Activated T-cell treated with anti-CD3 and anti-CD28 coated beads, Interleukin-2, amount 50 U/mL, for 48 hours (primary cell): ENCODE measurements around the gene SCML1.
"Not testable (repeated sequence)": the region's sequence is repeated elsewhere in the genome, so short reads cannot be mapped to it uniquely, and the experiment has no call there.

Source experiments
- DNase-seq, 2 experiments: peaks; one replicate each; pipeline ENCODE4 v3.0.0-alpha.2; 2020

SCML1 gene

GRCh38 chrX:17740137-17741122 lies 3.1 kb downstream of the SCML1 start:
- DNase-seq: no peak

DNA sequence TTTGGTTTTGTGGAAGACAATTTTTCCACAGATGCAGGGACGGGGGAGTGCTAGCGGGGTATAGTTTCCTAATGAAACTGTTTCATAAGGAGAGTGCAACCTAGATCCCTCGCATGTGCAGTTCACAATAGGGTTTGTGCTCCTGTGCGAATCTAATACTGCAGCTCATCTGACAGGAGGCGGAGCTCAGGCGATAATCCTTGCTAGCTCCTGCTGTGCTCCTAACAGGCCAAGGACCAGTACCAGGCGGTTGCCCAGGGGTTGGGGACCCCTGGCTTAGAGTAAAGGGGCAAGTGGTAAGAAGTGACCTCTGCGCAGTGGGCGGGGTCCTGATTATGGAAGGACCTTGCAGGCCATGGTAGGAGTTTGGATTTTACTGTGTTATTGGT lies 3.8 kb downstream of the SCML1 start:
- DNase-seq: no peak

- DNase-seq: no peak
These were observed 6.6 kb downstream of the SCML1 start for GRCh38 chrX:17743913-17744312.

GRCh38 chrX:17744896-17745523 lies 7.7 kb downstream of the SCML1 start:
- no peak for DNase-seq

- no peak for DNase-seq
These were observed 10.4 kb downstream of the SCML1 start for GRCh38 chrX:17747692-17748091.

DNA sequence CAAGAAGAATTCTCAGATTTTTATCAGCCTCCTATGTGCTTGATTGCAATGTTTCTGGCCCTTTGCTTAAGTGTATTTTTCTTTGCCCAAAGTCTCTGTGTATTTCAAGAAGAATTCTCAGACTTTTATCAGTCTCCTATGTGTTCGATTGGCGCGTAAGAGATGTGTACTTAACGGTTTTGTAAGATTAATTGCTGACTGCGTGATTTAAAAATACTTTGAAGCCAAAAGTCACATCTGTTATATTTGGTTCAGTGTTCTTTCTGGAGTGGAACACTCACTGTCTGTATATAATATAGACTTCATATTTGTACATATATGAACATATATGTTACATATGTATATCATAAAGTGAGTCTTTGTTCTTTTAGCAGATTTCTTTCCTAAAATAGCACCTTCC lies 11.4 kb downstream of the SCML1 start:
- DNase-seq: no peak

- DNase-seq: no peak
These were observed 13.1 kb downstream of the SCML1 start for GRCh38 chrX:17750436-17750835.

GRCh38 chrX:17758382-17758781 lies 21.1 kb downstream of the SCML1 start:
- DNase-seq: no peak

- DNase-seq: no peak
These were observed 22.7 kb downstream of the SCML1 start for GRCh38 chrX:17759990-17760389.

- DNase-seq: no peak
These were observed 30.4 kb downstream of the SCML1 start for GRCh38 chrX:17767734-17768133.

DNA sequence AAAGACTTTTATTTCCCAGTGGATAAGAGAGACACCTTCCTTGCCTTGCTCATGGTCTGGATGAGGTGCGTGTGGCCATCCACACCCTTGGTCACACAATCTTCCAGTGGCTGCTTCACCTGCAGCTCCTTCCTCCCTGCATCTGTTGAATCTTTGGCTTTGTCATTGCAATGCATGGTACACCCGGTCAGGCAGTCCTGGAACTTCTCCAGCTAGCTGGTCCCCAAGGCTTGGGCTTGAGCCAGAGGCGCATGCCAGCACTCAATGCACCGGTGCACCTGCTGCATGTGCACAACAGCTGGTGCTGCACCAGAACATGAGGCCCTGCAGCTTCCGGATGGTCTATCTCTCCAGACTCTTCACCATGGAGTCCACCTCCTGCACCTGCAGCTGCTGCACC lies 31.7 kb downstream of the SCML1 start:
- DNase-seq: no peak

DNA sequence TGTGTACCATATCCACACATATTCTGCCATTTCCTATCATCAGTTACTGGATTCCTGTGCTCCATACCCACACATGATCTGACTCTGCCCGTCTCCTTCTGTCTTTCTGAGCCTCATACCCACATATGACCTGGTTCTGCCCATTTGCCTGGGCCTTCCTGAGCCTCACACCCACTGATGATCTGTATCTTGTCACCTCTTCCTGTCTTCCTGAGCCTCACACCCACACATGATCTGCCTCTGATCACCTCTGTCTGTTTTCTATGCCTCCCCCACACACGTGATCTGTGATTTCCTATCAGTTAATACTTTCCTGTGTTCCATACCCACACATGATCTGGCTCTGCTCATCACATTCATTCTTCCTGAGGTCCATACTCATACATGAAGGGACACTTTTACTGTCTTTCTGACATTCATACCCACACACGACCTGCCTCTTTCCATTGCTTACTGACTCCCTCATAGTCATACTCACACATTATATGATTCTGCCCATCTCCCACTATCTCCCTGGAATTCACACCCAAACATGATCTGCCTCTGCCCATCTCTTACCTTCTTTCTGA lies 32.5 kb downstream of the SCML1 start:
- peak in 1 of 2 experiments; percentile 25 for DNase-seq

GRCh38 chrX:17773221-17773876 lies 36.1 kb downstream of the SCML1 start:
- no peak for DNase-seq

DNA sequence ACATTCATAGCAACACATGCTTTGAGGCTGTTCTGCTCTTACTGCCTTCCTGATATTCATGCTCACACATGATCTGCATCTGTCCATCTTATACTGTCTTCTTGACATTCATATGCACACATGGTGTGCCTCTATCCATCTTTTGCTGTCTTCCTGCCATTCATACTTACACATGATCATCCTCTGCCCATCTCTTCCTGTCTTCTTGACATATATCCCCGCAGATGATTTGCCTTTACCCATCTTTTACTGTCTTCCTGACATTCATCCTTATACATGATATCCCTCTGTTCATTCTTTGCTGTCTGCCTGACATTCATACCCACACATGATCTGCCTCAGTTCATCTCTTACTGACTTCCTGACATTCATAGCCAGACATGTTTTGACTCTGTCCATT lies 36.8 kb downstream of the SCML1 start:
- DNase-seq: no peak

- DNase-seq: no peak
These were observed 41.7 kb downstream of the SCML1 start for GRCh38 chrX:17778997-17779396.

DNA sequence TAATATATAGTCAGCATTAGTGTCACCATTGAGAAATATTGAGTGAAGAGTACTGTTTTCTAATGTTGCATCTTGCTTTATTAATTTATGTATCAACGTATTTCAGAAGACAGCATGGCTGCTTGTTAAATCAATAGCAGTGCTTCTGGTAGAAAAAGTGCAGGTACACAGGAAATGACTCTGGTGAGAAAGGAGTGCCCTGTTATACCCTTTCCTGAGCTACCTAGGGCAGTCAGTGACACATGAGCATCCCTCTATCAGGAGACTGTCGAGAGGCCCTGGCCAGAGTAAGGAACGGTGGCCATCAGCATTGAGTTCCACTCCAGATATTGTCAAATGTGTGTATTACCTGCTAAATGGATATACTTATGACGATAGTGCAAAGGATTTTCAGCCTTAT lies 42.1 kb downstream of the SCML1 start:
- DNase-seq: no peak

GRCh38 chrX:17786554-17787347 lies 49.5 kb downstream of the SCML1 start:
- DNase-seq: not testable (repeated sequence)

GRCh38 chrX:17787557-17787956 lies 50.3 kb downstream of the SCML1 start:
- no peak for DNase-seq

- peak; percentile 50 to 64 for DNase-seq
These were observed 51.1 kb downstream of the SCML1 start for GRCh38 chrX:17788439-17788838.

- DNase-seq: no peak
These were observed 51.8 kb downstream of the SCML1 start for GRCh38 chrX:17788956-17789562.

GRCh38 chrX:17792826-17793225 lies 55.5 kb downstream of the SCML1 start:
- DNase-seq: no peak

DNA sequence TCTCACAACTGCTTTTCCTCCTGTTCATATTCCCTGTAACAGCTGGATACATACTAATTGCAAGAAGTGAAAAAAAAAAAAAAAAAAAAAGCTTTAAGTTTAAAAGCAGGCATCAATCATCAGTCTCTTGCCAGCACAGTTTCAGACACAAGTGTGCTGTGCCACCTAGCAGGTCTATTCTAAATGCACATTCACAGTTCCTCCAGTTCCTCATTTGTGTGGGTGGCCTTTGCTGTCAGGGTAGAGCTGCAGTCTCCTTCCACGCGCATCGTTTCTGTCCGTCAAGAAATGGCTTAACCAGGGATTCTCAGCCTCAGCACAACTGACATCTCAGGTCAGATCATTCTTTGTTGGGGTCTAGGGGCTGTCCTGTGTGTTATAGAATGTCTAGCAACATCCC lies 61.6 kb downstream of the SCML1 start:
- DNase-seq: no peak
